ENCODE results near the gene TFB2M.
A peak's percentile ranks its signal among the peaks of the same experiment; 100 is the strongest.
"Not testable (repeated sequence)": the region's sequence is repeated elsewhere in the genome, so short reads cannot be mapped to it uniquely, and the experiment has no call there.

TFB2M gene, protein sequence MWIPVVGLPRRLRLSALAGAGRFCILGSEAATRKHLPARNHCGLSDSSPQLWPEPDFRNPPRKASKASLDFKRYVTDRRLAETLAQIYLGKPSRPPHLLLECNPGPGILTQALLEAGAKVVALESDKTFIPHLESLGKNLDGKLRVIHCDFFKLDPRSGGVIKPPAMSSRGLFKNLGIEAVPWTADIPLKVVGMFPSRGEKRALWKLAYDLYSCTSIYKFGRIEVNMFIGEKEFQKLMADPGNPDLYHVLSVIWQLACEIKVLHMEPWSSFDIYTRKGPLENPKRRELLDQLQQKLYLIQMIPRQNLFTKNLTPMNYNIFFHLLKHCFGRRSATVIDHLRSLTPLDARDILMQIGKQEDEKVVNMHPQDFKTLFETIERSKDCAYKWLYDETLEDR

GRCh38 chr1:246566128-246566812, at the start of gene TFB2M, which contains the start of gene CNST:
Gene TFB2M (minus strand): TSS chr1:246566261. CDS start chr1:246566138, 123 bp downstream.
Gene CNST (plus strand): TSS chr1:246566456. CDS start chr1:246591563, 25,107 bp downstream.
- peak; percentile 99 for DNase-seq

GRCh38 chr1:246613096-246613758, 47.2 kb upstream of the TFB2M start:
- DNase-seq: no peak

DNA sequence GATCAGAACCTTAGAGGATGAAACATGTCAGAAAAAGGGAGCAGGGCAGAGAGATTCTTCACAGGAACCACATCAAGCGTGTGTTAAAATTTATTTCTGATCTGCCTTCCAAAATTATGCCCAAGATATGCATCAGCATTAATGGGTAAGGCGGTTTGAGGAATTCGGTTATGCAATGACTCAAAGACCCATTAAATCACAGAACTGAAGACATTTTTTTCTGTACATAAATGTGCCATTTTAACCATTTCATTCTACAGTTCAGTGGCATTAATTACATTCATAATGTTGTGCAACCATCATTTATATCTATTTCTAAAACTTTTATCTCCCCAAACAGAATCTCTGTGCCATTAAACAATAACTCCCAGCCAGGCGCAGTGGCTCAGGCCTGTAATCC, 43.6 kb upstream of the TFB2M start:
- DNase-seq: no peak

DNA sequence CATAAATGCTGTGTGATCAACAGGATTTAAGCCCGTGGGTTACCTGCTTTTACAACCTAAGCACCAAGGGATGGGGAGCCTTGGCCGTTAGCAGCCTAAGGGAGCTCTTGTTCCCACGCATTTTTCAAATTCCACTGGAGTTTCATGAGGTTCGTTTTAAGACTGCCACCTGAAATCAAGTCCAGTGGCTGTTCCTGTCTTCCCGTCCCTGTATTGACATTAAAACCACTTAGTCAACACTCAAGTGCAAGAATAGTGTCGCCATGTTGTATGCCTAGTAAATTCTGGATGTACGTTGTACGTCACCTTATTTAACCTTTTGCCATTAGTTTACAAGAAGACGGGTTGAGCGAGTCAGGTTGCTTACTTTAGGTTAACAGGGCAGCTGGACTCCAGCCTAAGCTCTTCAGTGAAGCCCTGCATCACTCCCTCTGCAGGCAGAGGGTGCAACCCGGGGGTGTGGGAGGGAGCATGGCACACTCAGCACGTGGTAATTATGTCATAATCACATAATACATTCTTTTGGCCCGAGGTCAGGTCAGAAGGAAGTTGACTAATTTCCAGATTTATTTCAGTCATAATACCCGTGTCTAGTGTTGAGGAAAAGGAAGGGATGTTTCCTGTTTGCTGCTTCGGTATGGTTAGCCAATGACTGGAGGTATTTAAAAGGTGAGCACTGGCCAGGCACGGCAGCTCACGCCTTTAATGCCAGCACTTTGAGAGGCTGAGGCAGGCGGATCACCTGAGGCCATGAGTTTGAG, 42.7 kb upstream of the TFB2M start:
- peak; percentile 23 for DNase-seq

- DNase-seq: no peak
These were observed 41.4 kb upstream of the TFB2M start for GRCh38 chr1:246607462-246607861.

GRCh38 chr1:246605231-246605630, 39.2 kb upstream of the TFB2M start:
- not testable (repeated sequence) for DNase-seq

GRCh38 chr1:246602194-246602593, 36.1 kb upstream of the TFB2M start:
- DNase-seq: no peak

GRCh38 chr1:246600579-246600978, 34.5 kb upstream of the TFB2M start:
- DNase-seq: no peak

- DNase-seq: no peak
These were observed 33.3 kb upstream of the TFB2M start for GRCh38 chr1:246599315-246599714.

- no peak for DNase-seq
These were observed 31.9 kb upstream of the TFB2M start for GRCh38 chr1:246597971-246598370.

- DNase-seq: no peak
These were observed 31.3 kb upstream of the TFB2M start for GRCh38 chr1:246597340-246597739.

DNA sequence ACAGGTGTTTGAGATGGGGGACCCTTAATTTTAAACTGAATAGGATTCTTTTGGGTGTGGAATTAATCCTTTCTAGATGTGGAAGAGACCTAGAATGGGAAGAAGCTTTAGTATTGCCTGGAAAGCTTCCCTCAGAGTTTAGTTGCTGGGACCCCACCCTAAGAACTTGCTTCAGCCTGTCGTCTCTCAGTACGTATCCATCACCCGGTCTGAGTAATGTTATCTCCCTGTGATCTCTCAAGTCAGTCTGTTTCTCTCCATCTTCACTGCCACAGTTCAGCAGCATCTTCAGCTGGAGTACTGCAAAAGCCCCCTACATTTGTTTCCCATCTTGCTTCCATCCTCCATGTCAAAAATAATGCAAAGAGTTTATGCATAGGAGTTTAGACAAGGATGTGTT, 29.1 kb upstream of the TFB2M start:
- no peak for DNase-seq

DNA sequence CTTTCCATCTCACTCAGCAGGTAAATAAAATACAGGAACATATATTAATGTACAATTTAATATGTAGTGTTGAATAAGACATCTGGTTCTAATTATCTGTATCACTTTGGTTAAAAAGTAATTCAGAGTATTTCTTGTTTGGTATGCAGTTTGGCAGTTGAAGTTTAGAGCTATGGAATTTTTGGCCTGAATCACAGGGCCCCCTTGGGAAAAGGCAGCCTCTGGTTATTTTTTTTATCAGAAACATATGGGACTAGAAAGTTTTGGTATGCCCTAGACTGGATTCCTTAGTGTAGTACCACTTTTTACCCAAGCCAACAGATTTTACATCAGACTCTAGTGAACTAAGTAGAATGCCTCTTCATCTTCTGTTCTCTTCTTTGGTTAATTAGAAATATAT, 26.6 kb upstream of the TFB2M start:
- DNase-seq: no peak

DNA sequence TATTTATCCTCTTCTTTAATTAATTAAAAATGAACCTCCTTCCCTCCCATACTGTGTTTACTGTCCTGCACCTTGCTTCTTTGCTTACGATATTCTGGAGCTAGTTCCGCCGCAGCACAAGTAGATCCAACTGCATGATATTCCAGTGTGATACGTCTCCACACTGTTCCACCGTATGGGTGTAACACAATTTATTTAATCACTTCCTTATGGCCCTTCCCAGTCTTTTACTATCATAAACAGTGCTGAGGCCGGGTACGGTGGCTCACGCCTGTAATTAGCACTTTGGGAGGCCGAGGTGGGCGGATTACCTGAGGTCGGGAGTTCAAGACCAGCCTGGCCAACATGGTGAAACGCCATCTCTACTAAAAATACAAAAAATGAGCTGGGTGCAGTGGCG, 25.9 kb upstream of the TFB2M start:
- DNase-seq: no peak

- no peak for DNase-seq
These were observed 25.4 kb upstream of the TFB2M start for GRCh38 chr1:246591504-246591903.

- DNase-seq: no peak
These were observed 25.0 kb upstream of the TFB2M start for GRCh38 chr1:246591047-246591446.

DNA sequence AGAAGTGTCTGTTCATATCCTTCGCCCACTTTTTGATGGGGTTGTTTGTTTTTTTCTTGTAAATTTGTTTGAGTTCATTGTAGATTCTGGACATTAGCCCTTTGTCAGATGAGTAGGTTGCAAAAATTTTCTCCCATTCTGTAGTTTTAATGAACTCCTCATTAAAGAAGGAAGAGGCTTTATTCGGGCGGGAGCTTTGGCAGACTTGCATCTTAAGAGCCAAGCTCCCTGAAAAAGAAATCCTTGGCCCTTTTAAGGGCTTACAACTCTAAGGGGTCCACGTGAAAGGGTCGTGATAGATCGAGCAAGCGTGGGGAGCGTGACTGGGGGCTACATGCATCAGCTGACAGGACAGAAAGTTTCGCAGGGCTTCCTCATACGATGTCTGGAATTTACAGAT, 23.9 kb upstream of the TFB2M start:
- DNase-seq: not testable (repeated sequence)

GRCh38 chr1:246588159-246588721, 22.2 kb upstream of the TFB2M start:
- DNase-seq: no peak

- no peak for DNase-seq
These were observed 21.5 kb upstream of the TFB2M start for GRCh38 chr1:246587606-246588005.

GRCh38 chr1:246587032-246587431, 21.0 kb upstream of the TFB2M start:
- no peak for DNase-seq

GRCh38 chr1:246583448-246584185, 17.6 kb upstream of the TFB2M start:
- peak; percentile 35 for DNase-seq

- DNase-seq: no peak
These were observed 17.0 kb upstream of the TFB2M start for GRCh38 chr1:246583056-246583440.

Measured in DMS79 treated with DMSO at 0.1 percent for 48 hours (cell line).